Measurements from ENCODE around the gene KLHL11.
A peak's percentile ranks its signal among the peaks of the same experiment; 100 is the strongest.

Gene KLHL11

GRCh38 chr17:41907633-41908539 lies 42.7 kb upstream of the KLHL11 start:
- no peak for DNase-seq (ENCODE audit: extremely low read depth, low read depth)

GRCh38 chr17:41907185-41907556 lies 41.9 kb upstream of the KLHL11 start:
- TF ChIP-seq CTCF (IDR thresholded peaks at IDR 0.05; ENCODE audit: low read depth, low read length): no peak
- peak; percentile 52 for DNase-seq (ENCODE audit: extremely low read depth, low read depth)

More at GRCh38 chr17:41907633-41908539, 42.7 kb upstream of the KLHL11 start:
- no peak for TF ChIP-seq CTCF (IDR thresholded peaks at IDR 0.05; ENCODE audit: low read depth, low read length)

GRCh38 chr17:41906465-41907184 lies 41.4 kb upstream of the KLHL11 start:
- DNase-seq (ENCODE audit: extremely low read depth, low read depth): no peak
- no peak for TF ChIP-seq CTCF (IDR thresholded peaks at IDR 0.05; ENCODE audit: low read depth, low read length)

- DNase-seq (ENCODE audit: extremely low read depth, low read depth): no peak
- no peak for TF ChIP-seq CTCF (IDR thresholded peaks at IDR 0.05; ENCODE audit: low read depth, low read length)
These were observed 39.9 kb upstream of the KLHL11 start for GRCh38 chr17:41905172-41905571.

GRCh38 chr17:41904242-41904841 lies 39.1 kb upstream of the KLHL11 start:
- TF ChIP-seq CTCF (IDR thresholded peaks at IDR 0.05; ENCODE audit: low read depth, low read length): no peak
- no peak for DNase-seq (ENCODE audit: extremely low read depth, low read depth)

GRCh38 chr17:41901646-41902045 lies 36.4 kb upstream of the KLHL11 start:
- TF ChIP-seq CTCF (IDR thresholded peaks at IDR 0.05; ENCODE audit: low read depth, low read length): no peak

GRCh38 chr17:41896726-41897125 lies 31.5 kb upstream of the KLHL11 start:
- TF ChIP-seq CTCF (IDR thresholded peaks at IDR 0.05; ENCODE audit: low read depth, low read length): no peak
- DNase-seq (ENCODE audit: extremely low read depth, low read depth): no peak

More at GRCh38 chr17:41901646-41902045, 36.4 kb upstream of the KLHL11 start:
- DNase-seq (ENCODE audit: extremely low read depth, low read depth): no peak
